ENCODE data around the gene CLSTN2. TPM values are rescaled to one million over a fixed set of nuclear protein-coding genes. Genes with fewer than 3 reads are reported as not detected.

CLSTN2 gene
- total RNA-seq, result 100 to 1,000 TPM; 103 to 263 (median 180) TPM
- polyA plus RNA-seq, result 10 to 100 TPM; 28.9 to 74.6 TPM
- long read RNA-seq, donor 1, partial matches to known transcripts, result 59 of 161 reads
- long read RNA-seq, donor 1, other reads (novel, unspliced or antisense), result 102 of 161 reads
- long read RNA-seq, donor 2, result 0 reads
- long read RNA-seq, donor 3, partial matches to known transcripts, result 91 of 218 reads
- long read RNA-seq, donor 3, other reads (novel, unspliced or antisense), result 127 of 218 reads

DNA sequence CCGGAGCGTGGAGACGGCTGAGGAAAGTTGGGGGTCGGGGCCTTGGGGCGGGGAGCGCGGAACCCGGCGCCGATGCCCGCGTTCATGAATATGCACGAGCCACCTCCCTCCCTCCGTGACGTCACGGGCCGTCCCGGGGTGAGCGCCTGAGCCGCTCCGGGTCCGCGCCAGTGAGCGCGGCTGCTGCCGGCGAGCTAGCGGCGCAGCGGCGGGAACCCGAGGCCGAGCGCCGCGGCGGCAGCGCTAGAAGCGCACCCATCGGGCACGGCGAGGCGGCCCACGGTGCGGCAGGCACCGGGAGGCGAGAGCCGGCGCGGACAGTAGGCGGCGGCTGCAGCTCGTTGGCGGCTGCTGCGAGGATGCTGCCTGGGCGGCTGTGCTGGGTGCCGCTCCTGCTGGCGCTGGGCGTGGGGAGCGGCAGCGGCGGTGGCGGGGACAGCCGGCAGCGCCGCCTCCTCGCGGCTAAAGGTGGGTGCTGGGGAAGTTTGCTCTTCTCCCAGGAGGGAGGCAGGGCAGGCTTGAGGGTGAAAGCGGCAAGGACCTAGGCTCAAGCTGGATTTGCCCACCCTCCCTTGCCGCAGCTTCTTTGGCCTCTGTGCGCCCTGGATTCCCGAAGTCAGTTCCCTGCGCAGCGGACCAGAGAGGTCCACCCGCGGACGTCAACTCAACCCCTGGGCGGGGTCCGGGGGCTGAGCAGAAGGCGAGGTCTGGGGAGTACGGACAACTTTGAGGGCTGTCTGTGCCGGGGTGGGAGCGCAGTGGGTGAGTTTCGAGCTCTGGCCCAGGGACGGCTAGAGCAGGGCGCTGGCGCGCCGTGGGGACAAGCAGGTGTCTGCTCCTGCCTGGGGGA, at the start of gene CLSTN2:
CLSTN2 (plus strand) TSS at position 170 of the 850 bp plus-strand sequence.
- H3K4me3 ChIP-seq, result peak within 1 kb of the TSS; percentile 67
- 0 to 1% (median 1%) methylated on average over 51 to 89 of the region's 89 CpGs for WGBS, 3 donors
- TF ChIP-seq POLR2A (IDR thresholded peaks at IDR 0.05) (peak; percentile 92), EP300 (IDR thresholded peaks at IDR 0.05) (no peak)
- TF ChIP-seq, protein P1, sequence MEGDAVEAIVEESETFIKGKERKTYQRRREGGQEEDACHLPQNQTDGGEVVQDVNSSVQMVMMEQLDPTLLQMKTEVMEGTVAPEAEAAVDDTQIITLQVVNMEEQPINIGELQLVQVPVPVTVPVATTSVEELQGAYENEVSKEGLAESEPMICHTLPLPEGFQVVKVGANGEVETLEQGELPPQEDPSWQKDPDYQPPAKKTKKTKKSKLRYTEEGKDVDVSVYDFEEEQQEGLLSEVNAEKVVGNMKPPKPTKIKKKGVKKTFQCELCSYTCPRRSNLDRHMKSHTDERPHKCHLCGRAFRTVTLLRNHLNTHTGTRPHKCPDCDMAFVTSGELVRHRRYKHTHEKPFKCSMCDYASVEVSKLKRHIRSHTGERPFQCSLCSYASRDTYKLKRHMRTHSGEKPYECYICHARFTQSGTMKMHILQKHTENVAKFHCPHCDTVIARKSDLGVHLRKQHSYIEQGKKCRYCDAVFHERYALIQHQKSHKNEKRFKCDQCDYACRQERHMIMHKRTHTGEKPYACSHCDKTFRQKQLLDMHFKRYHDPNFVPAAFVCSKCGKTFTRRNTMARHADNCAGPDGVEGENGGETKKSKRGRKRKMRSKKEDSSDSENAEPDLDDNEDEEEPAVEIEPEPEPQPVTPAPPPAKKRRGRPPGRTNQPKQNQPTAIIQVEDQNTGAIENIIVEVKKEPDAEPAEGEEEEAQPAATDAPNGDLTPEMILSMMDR (IDR thresholded peaks at IDR 0.05), result peak in 2 of 3 donors; percentile 39 to 44
- DNase-seq, result peak; percentile 90 to 94 (median 93)
- intact Hi-C loops (cut with DNase I), result loop anchor here (2.0 to 10.0 kb wide), 5 partner anchors 58 to 927 kb away; no protein-coding TSS in a partner anchor
- H3K36me3 ChIP-seq, result no peaks in the 10 kb centered on the region
- H3K4me1 ChIP-seq (ENCODE audit: insufficient read depth), result peaks cover 1% of the 10 kb centered on the region
- no peaks in the 10 kb centered on the region for H3K27me3 ChIP-seq
- peak within 1 kb of the TSS; percentile 69 to 88 for H3K27ac ChIP-seq
- no peaks in the 10 kb centered on the region for H3K9me3 ChIP-seq

DNA sequence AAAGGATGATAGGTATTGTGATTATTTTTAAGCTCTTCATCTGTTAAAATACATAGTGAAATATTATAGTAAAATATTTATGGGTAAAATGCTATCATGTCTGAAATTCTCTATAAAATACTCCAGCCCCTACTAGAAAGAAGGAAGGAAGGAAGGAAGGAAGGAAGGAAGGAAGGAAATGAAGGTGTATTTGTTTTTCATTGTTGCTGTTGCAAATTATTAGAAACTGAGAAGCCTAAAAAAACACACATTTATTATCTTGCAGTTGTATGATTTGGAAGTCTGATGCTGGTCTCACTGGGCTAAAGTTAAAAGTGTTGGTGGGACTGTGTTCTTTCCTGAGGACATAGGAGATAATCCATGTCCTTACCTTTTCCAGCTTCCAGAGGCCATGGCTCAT, 47.6 kb upstream of the CLSTN2 start:
- H3K27me3 ChIP-seq, result no peaks in the 10 kb centered on the region
- TF ChIP-seq EP300 (IDR thresholded peaks at IDR 0.05) (no peak), POLR2A (IDR thresholded peaks at IDR 0.05) (no peak)
- TF ChIP-seq, protein P1 (IDR thresholded peaks at IDR 0.05), result no peak
- peaks cover 7% of the 10 kb centered on the region for H3K4me1 ChIP-seq (ENCODE audit: insufficient read depth)
- intact Hi-C loops (cut with DNase I), result no loop called here
- no peak for DNase-seq
- no peaks in the 10 kb centered on the region for H3K9me3 ChIP-seq
- no peak overlapping the region for H3K4me3 ChIP-seq
- H3K27ac ChIP-seq, result no peak overlapping the region
- H3K36me3 ChIP-seq, result no peaks in the 10 kb centered on the region

DNA sequence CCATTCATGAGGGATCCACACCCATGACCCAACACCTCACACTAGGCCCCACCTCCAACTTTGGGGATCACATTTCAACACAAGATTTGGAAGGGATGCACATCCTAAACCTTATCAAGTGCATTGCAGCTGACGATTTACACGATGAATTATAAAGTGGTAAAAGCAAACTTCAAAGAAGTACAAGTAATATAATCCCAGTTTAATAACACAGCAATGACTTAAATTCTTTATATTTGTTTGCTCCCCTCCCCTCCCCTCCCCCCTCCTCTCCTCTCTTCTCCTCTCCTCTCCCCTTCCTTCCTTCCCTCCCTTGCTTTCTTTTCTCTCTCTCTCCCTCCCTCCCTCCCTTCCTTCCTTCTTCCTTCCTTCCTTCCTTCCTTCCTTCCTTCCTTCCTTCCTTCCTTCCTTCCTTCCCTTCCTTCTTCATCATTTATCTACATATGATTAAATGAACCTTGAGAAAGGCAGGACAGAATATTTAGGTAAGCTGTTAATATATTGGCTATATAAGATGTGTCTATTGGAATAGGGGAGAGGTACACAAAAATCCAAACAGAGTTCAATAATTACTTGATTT, 46.3 kb upstream of the CLSTN2 start:
- intact Hi-C loops (cut with DNase I), result no loop called here
- DNase-seq, result no peak
- TF ChIP-seq, protein P1 (IDR thresholded peaks at IDR 0.05), result no peak
- TF ChIP-seq EP300 (IDR thresholded peaks at IDR 0.05) (no peak), POLR2A (IDR thresholded peaks at IDR 0.05) (no peak)
- no peak overlapping the region for H3K27ac ChIP-seq
- 64 to 74% (median 68%) methylated on average over 2 of the region's 2 CpGs for WGBS, 3 donors
- H3K36me3 ChIP-seq, result no peaks in the 10 kb centered on the region
- no peaks in the 10 kb centered on the region for H3K9me3 ChIP-seq
- H3K27me3 ChIP-seq, result no peaks in the 10 kb centered on the region
- no peak overlapping the region for H3K4me3 ChIP-seq
- peaks cover 9% of the 10 kb centered on the region for H3K4me1 ChIP-seq (ENCODE audit: insufficient read depth)

DNA sequence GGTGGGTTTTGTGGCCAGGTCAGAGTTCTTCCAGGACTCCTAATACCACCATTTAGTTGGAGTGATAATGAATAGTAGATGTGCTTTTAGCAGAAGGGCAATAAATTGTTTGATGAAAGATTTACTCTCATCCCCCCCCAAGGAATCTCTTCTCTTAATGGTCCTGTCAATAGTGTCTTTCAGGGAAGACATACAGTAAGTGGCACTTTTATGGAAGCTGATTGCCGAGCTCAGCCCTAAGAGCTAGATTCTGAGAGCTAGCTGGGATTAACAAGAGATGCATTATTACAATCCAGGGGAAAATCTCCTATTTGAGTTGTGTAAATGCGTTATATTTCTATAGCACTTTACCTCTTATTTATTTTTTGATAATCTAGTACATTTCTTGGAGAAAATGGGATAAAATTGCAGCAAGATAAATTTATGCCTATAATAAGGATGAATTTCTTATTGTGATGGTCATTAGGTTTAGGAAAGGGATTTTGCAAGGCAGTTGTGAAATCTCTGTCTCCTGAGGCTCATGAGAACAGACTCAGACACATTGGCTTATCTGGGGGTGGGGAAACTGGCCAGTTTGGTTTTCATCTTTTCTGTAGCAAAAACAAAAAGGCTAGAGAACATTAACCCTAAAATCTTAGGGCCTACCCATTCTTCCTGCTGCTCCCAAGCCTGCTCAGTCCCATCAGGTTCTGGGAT, 41.6 kb upstream of the CLSTN2 start:
- Histone ChIP-seq H3K27me3 (no peaks in the 10 kb centered on the region), H3K9me3 (no peaks in the 10 kb centered on the region), H3K27ac (peak overlapping the region; percentile 60 to 84), H3K36me3 (no peaks in the 10 kb centered on the region), H3K4me3 (no peak overlapping the region), H3K4me1 (ENCODE audit: insufficient read depth) (peaks cover 18% of the 10 kb centered on the region)
- 80 to 85% (median 83%) methylated on average over 2 of the region's 2 CpGs for WGBS, 3 donors
- intact Hi-C loops (cut with DNase I), result no loop called here
- TF ChIP-seq, protein P1 (IDR thresholded peaks at IDR 0.05), result no peak
- no peak for TF ChIP-seq EP300 (IDR thresholded peaks at IDR 0.05)
- no peak for TF ChIP-seq POLR2A (IDR thresholded peaks at IDR 0.05)
- peak; percentile 27 to 77 (median 42) for DNase-seq
